ENCODE results near the gene CLN5.

DNA sequence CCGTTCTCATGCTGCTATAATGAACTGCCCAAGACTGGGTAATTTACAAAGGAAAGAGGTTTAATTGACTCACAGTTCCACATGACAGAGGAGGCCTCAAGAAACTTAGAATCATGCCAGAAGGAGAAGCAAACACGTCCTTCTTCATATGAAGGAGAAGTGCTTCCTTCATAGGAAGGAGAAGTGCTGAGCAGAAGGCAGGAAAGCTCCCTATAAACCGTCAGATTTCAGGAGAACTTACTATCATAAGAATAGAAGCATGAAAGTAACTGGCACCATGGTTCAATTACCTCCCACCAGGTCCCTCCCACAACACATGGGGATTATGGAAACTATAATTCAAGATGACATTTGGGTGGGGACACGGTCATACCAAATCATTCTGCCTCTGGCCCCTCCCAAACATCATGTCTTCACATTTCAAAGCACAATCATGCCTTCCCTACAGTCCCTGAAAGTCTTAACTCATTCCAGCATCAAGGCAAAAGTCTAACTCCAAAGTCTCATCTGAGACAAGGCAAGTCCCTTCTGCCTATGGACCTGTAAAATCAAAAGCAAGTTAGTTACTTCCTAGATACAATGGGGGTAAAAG, 32.9 kb upstream of the CLN5 start:
- TF ChIP-seq ZNF644 (CRISPR knock-in tag; IDR thresholded peaks at IDR 0.05; ENCODE audit: low read depth) = no peak
- TF ChIP-seq ZNF773 (CRISPR knock-in tag; IDR thresholded peaks at IDR 0.05; ENCODE audit: borderline replicate concordance) = no peak
- no peak for TF ChIP-seq KLF16 (CRISPR knock-in tag; IDR thresholded peaks at IDR 0.05)
- TF ChIP-seq, protein P1, sequence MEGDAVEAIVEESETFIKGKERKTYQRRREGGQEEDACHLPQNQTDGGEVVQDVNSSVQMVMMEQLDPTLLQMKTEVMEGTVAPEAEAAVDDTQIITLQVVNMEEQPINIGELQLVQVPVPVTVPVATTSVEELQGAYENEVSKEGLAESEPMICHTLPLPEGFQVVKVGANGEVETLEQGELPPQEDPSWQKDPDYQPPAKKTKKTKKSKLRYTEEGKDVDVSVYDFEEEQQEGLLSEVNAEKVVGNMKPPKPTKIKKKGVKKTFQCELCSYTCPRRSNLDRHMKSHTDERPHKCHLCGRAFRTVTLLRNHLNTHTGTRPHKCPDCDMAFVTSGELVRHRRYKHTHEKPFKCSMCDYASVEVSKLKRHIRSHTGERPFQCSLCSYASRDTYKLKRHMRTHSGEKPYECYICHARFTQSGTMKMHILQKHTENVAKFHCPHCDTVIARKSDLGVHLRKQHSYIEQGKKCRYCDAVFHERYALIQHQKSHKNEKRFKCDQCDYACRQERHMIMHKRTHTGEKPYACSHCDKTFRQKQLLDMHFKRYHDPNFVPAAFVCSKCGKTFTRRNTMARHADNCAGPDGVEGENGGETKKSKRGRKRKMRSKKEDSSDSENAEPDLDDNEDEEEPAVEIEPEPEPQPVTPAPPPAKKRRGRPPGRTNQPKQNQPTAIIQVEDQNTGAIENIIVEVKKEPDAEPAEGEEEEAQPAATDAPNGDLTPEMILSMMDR (CRISPR knock-in tag; IDR thresholded peaks at IDR 0.05) = no peak
- no peak for TF ChIP-seq POLR2A (IDR thresholded peaks at IDR 0.05; ENCODE audit: insufficient read depth in 1 of 2, low read depth in 2 of 2, low read length in 2 of 2)
- no peak for TF ChIP-seq ELF4 (CRISPR knock-in tag; IDR thresholded peaks at IDR 0.05; ENCODE audit: borderline replicate concordance)
- no peak for TF ChIP-seq IRF2 (CRISPR knock-in tag; IDR thresholded peaks at IDR 0.05)
- no peak for TF ChIP-seq ZNF768 (CRISPR knock-in tag; IDR thresholded peaks at IDR 0.05)
- TF ChIP-seq, protein P2, sequence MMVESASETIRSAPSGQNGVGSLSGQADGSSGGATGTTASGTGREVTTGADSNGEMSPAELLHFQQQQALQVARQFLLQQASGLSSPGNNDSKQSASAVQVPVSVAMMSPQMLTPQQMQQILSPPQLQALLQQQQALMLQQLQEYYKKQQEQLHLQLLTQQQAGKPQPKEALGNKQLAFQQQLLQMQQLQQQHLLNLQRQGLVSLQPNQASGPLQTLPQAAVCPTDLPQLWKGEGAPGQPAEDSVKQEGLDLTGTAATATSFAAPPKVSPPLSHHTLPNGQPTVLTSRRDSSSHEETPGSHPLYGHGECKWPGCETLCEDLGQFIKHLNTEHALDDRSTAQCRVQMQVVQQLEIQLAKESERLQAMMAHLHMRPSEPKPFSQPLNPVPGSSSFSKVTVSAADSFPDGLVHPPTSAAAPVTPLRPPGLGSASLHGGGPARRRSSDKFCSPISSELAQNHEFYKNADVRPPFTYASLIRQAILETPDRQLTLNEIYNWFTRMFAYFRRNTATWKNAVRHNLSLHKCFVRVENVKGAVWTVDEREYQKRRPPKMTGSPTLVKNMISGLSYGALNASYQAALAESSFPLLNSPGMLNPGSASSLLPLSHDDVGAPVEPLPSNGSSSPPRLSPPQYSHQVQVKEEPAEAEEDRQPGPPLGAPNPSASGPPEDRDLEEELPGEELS (CRISPR knock-in tag; IDR thresholded peaks at IDR 0.05) = no peak
- no peak for TF ChIP-seq SMC3 (IDR thresholded peaks at IDR 0.05; ENCODE audit: low read length)
- no peak for TF ChIP-seq ZNF558 (CRISPR knock-in tag; IDR thresholded peaks at IDR 0.05; ENCODE audit: borderline replicate concordance)
- no peak for TF ChIP-seq ZNF746 (CRISPR knock-in tag; IDR thresholded peaks at IDR 0.05)
- TF ChIP-seq ZNF230 (CRISPR knock-in tag; IDR thresholded peaks at IDR 0.05) = no peak

Measured in HepG2 (cell line).